Dedifferentiated amniotic fluid mesenchymal stem cell (primary cell): ENCODE measurements around the gene ORM2.
A peak's percentile ranks its signal among the peaks of the same experiment; 100 is the strongest.

Experiments used
- DNase-seq: peaks from one replicate; pipeline ENCODE4 v3.0.0-alpha.2; 2016; ENCODE audit errors: extremely low spot score

The ORM2 gene

GRCh38 chr9:114348906-114349482 is 19.3 kb downstream of the ORM2 start:
- DNase-seq: peak; percentile 94

GRCh38 chr9:114349713-114350480 is 20.2 kb downstream of the ORM2 start:
- DNase-seq: no peak

GRCh38 chr9:114350636-114351401 is 21.1 kb downstream of the ORM2 start:
- no peak for DNase-seq

- DNase-seq: no peak
Observed at GRCh38 chr9:114351932-114352331, 22.3 kb downstream of the ORM2 start.

- no peak for DNase-seq
Observed at GRCh38 chr9:114355821-114356220, 26.2 kb downstream of the ORM2 start.

- no peak for DNase-seq
Observed at GRCh38 chr9:114356792-114357191, 27.1 kb downstream of the ORM2 start.

GRCh38 chr9:114357360-114357759 is 27.7 kb downstream of the ORM2 start:
- DNase-seq: no peak

GRCh38 chr9:114357911-114358328 is 28.3 kb downstream of the ORM2 start:
- DNase-seq: no peak

- DNase-seq: no peak
Observed at GRCh38 chr9:114359801-114360200, 30.1 kb downstream of the ORM2 start.

- no peak for DNase-seq
Observed at GRCh38 chr9:114361542-114361941, 31.9 kb downstream of the ORM2 start.

- no peak for DNase-seq
Observed at GRCh38 chr9:114362394-114362793, 32.7 kb downstream of the ORM2 start.

GRCh38 chr9:114363424-114363823 is 33.8 kb downstream of the ORM2 start:
- no peak for DNase-seq

GRCh38 chr9:114364134-114365041 is 34.7 kb downstream of the ORM2 start:
- peak; percentile 22 for DNase-seq

- no peak for DNase-seq
Observed at GRCh38 chr9:114365194-114365593, 35.5 kb downstream of the ORM2 start.

GRCh38 chr9:114366334-114367128 is 36.9 kb downstream of the ORM2 start:
- DNase-seq: peak; percentile 79

- no peak for DNase-seq
Observed at GRCh38 chr9:114367366-114367765, 37.7 kb downstream of the ORM2 start.

- DNase-seq: no peak
Observed at GRCh38 chr9:114367772-114368569, 38.3 kb downstream of the ORM2 start.

- DNase-seq: no peak
Observed at GRCh38 chr9:114369216-114370130, 39.8 kb downstream of the ORM2 start.
